ENCODE data around the gene PLEKHA7. TPM values are rescaled to one million over a fixed set of nuclear protein-coding genes. Genes with fewer than 3 reads are reported as not detected.

Gene PLEKHA7
- total and polyA plus RNA-seq, 2 of the 8 experiments (the other 6 are each of a cell fraction or from before 2014, with no cell fraction given), result 11.4 to 25.6 TPM

DNA sequence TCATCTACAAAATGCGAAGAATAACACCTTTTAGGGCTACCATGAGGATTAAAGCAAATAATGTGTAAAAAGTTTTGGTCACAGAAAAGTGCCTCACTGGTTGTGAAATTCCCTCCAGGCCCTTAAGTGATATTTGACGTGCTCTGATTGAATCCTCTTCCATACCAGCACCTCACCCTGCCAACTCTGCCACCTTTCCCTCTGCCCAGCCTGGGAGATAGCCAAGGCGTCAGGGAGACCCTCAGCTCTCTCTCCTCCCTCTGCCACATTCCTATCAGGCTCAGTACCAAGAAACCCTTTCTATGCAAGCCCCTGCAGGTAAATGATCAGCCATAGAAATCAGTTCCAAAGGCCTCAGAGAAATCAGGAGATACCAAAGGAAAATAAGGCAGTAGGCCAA lies 21.4 kb downstream of the PLEKHA7 start:
- TF ChIP-seq KDM5A (IDR thresholded peaks at IDR 0.05; ENCODE audit: low read length), result no peak
- Histone ChIP-seq H2BK12ac (ENCODE audit: low read depth, low read length) (no peak overlapping the region), H3K4me1 (replicated peaks in 1 of 4; ENCODE audit: control insufficient read depth in 3 of 4, insufficient read depth in 4 of 4, low read length in 3 of 4) (peaks cover under 1 to 3% (median 2%) of the 10 kb centered on the region in 4 experiments; a peak in 6 of 7 replicates), H2BK15ac (ENCODE audit: low read length) (no peak overlapping the region), H4K20me1 (replicated peaks in 1 of 2; ENCODE audit: control insufficient read depth in 1 of 2, insufficient read depth in 2 of 2, low read length in 2 of 2) (peaks cover 4 to 19% of the 10 kb centered on the region in 2 experiments), H3K56ac (replicated peaks; ENCODE audit: insufficient read length, low read depth, low read length) (no peak overlapping the region), H2BK5ac (ENCODE audit: low read depth, low read length) (no peak overlapping the region), H3K14ac (ENCODE audit: insufficient read length) (no peak overlapping the region), H3K79me1 (ENCODE audit: low read depth, low read length) (peaks cover 3% of the 10 kb centered on the region), H2AFZ (ENCODE audit: low read length) (no peak overlapping the region), H3K4me2 (ENCODE audit: insufficient read depth in 1 of 2, low read depth in 2 of 2, low read length in 2 of 2) (no peak overlapping the region), H3K27ac (ENCODE audit: low read depth, low read length) (no peak overlapping the region), H3K9ac (replicated peaks in 1 of 4; ENCODE audit: extremely low read depth in 1 of 4, low read depth in 3 of 4, low read length in 3 of 4) (no peak overlapping the region), H3K18ac (ENCODE audit: extremely low read depth, low read length) (no peak overlapping the region), H4K5ac (ENCODE audit: insufficient read length, low read depth, low read length) (no peak overlapping the region), H2AK5ac (ENCODE audit: low read depth, low read length) (no peak overlapping the region), H2BK20ac (ENCODE audit: low read length) (no peak overlapping the region), H3K36me3 (ENCODE audit: control insufficient read depth in 2 of 4, insufficient read depth in 4 of 4, low read length in 3 of 4) (no peaks in the 10 kb centered on the region), H3K9me3 (ENCODE audit: insufficient read depth in 2 of 2, low read depth in 1 of 2, low read length in 1 of 2) (no peaks in the 10 kb centered on the region), H3K4me3 (ENCODE audit: extremely low read depth in 1 of 4, insufficient read depth in 2 of 4, low read depth in 3 of 4, low read length in 4 of 4) (no peak overlapping the region), H3K23ac (ENCODE audit: insufficient read length) (no peak overlapping the region), H4K91ac (replicated peaks; ENCODE audit: insufficient read length, low read length) (no peak overlapping the region), H3K4ac (replicated peaks; ENCODE audit: insufficient read length, low read depth, low read length) (no peak overlapping the region), H4K8ac (ENCODE audit: extremely low read depth, insufficient read depth, low read length) (no peak overlapping the region), H2BK120ac (replicated peaks; ENCODE audit: low read depth, low read length) (no peak overlapping the region), H3K27me3 (replicated peaks in 1 of 4; ENCODE audit: control insufficient read depth in 3 of 4, extremely low read depth in 1 of 4, insufficient read depth in 3 of 4, low read length in 3 of 4) (no peaks in the 10 kb centered on the region), H3K79me2 (ENCODE audit: control insufficient read depth in 1 of 2, insufficient read depth in 2 of 2, low read length in 2 of 2) (peaks cover 0 to 19% of the 10 kb centered on the region in 2 experiments; a peak in 1 of 4 replicates), H3K23me2 (ENCODE audit: low read depth, low read length) (no peaks in the 10 kb centered on the region)
- ChIA-PET POLR2A (ENCODE audit: partially characterized antibody) (no interaction called here), CTCF (ENCODE audit: partially characterized antibody) (interaction anchor here (1.5 to 2.3 kb wide), 2 partner anchors 20 to 45 kb away, joined by 4 to 7 read pairs; no protein-coding TSS in a partner anchor)
- FAIRE-seq, result no peak
- WGBS, 2 experiments (ENCODE audit: extremely low coverage in 1 of 2, insufficient coverage in 1 of 2, insufficient read length in 1 of 2, insufficient replicate concordance in 2 of 2, low coverage in 1 of 2, low lambda C conversion rate in 2 of 2, missing lambda C conversion rate in 1 of 2), result 86% methylated on average over 3 of the region's 3 CpGs; no CpG with 5 or more reads in 1 of the 2 experiments
- no peak for DNase-seq (ENCODE audit: low read depth in 1 of 2, low spot score in 2 of 2)
